ENCODE data around the gene CAGE1. TPM values are rescaled to one million over a fixed set of nuclear protein-coding genes. Genes with fewer than 3 reads are reported as not detected.

The CAGE1 gene
- total RNA-seq, 1 donor from 2014 or later: 0.19 TPM

DNA sequence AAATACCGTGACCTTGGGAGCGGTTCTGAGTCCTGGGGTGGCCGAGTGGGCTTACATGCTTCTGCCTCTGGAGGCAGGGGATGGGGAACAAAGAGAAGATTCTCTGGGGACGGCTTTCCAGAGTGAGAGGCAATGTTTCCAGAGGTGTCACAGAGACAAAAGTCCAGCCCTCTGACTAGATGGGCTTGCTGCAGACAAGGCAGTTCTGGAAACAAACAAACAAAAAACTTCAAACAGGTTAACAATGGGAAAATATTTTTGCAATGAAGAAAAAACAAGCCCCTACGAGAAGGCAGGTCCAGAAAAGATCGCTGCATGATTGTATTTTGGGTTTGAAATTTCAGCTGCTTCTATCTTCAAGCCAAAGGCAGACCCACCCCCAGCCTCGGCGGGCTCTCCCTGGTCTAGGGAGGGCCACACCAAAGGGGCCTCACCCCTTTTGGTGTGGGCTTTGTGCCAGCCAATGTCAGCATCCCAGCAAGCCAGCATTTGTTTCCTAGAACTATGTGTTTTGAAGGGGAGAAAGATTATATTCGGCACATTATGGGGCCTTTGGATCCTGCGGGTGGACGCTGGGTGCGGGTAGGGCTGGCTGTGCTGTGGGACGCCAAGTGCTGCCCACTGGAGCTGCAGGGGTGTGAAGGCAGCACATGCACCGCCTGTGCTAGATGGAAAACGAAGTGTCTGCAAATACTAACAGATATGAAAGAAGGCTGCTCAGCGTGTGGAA is 43.0 kb upstream of the CAGE1 start:
- DNase-seq (ENCODE audit: extremely low spot score, unreplicated experiment): no peak
- Mint-ChIP-seq H3K4me3 (ENCODE audit: unreplicated experiment) (no peak overlapping the region), H3K27ac (ENCODE audit: unreplicated experiment) (no peak overlapping the region), H3K27me3 (ENCODE audit: unreplicated experiment) (no peaks in the 10 kb centered on the region), H3K4me1 (ENCODE audit: unreplicated experiment) (peaks cover 11% of the 10 kb centered on the region), H3K9me3 (ENCODE audit: unreplicated experiment) (no peaks in the 10 kb centered on the region), H3K36me3 (ENCODE audit: unreplicated experiment) (no peaks in the 10 kb centered on the region)
- TF ChIP-seq, protein P1, sequence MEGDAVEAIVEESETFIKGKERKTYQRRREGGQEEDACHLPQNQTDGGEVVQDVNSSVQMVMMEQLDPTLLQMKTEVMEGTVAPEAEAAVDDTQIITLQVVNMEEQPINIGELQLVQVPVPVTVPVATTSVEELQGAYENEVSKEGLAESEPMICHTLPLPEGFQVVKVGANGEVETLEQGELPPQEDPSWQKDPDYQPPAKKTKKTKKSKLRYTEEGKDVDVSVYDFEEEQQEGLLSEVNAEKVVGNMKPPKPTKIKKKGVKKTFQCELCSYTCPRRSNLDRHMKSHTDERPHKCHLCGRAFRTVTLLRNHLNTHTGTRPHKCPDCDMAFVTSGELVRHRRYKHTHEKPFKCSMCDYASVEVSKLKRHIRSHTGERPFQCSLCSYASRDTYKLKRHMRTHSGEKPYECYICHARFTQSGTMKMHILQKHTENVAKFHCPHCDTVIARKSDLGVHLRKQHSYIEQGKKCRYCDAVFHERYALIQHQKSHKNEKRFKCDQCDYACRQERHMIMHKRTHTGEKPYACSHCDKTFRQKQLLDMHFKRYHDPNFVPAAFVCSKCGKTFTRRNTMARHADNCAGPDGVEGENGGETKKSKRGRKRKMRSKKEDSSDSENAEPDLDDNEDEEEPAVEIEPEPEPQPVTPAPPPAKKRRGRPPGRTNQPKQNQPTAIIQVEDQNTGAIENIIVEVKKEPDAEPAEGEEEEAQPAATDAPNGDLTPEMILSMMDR (IDR thresholded peaks at IDR 0.05): no peak

DNA sequence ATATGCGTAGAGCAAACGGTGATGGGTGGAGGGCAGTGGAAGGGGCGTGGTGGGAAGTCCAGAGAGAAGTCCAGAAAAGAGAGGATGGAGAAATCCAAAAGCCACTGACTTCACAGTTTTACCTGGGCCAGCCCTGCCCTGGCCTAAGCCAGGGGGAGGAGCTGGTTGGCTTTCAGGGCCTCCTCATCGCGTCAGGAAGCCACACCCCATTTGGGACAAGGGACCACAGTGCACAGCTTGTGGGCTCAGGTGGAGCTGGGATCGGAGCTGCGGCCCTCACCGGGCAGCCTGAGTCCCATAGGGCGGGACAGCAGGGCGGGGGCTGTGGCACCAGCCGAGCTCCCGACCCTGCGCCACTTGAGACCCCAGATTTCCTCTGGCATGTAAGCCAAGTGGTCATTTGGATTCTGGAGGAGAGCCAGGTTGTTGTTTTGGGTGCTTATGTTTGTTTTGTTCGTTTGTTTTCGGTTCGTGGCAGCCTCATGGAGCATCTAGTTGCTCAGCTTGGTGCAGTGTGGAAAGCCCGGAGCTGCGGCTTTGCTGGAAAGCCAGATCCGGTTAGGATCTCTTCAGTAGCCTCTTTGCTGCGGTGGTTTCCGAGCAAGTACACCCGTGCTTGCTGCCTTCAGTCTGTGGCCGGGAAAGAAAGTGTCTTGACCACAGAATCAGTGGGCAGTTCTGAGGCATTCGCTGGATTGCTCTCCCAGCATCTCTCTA is 42.3 kb upstream of the CAGE1 start:
- Mint-ChIP-seq H3K9me3 (ENCODE audit: unreplicated experiment) (no peaks in the 10 kb centered on the region), H3K4me1 (ENCODE audit: unreplicated experiment) (peaks cover 11% of the 10 kb centered on the region), H3K27ac (ENCODE audit: unreplicated experiment) (no peak overlapping the region), H3K4me3 (ENCODE audit: unreplicated experiment) (no peak overlapping the region), H3K27me3 (ENCODE audit: unreplicated experiment) (no peaks in the 10 kb centered on the region), H3K36me3 (ENCODE audit: unreplicated experiment) (no peaks in the 10 kb centered on the region)
- DNase-seq (ENCODE audit: extremely low spot score, unreplicated experiment): no peak
- TF ChIP-seq, protein P1 (IDR thresholded peaks at IDR 0.05): no peak

DNA sequence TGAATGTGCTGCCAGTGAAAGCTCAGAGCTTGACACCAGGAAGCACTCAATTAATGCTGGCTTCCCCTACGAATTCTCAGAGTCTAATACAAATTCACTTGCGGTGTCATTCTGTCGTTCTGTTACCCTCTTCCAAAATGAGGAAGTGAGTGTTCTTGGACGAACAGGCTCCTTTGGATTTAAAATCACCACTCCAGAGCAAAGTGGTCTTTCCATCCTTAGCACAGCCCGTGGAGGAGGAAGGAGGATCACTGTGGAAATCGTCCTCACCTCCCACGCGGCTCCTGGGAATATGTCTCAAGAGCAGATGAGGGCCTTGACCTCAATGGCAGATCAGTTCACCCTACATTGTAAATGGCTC is 41.8 kb upstream of the CAGE1 start:
- no peak overlapping the region for H3K4me3 Mint-ChIP-seq (ENCODE audit: unreplicated experiment)
- DNase-seq (ENCODE audit: extremely low spot score, unreplicated experiment): no peak
- TF ChIP-seq, protein P1 (IDR thresholded peaks at IDR 0.05): no peak
- no peaks in the 10 kb centered on the region for H3K9me3 Mint-ChIP-seq (ENCODE audit: unreplicated experiment)
- H3K27me3 Mint-ChIP-seq (ENCODE audit: unreplicated experiment): no peaks in the 10 kb centered on the region
- H3K4me1 Mint-ChIP-seq (ENCODE audit: unreplicated experiment): peaks cover 11% of the 10 kb centered on the region
- H3K27ac Mint-ChIP-seq (ENCODE audit: unreplicated experiment): no peak overlapping the region
- no peaks in the 10 kb centered on the region for H3K36me3 Mint-ChIP-seq (ENCODE audit: unreplicated experiment)

DNA sequence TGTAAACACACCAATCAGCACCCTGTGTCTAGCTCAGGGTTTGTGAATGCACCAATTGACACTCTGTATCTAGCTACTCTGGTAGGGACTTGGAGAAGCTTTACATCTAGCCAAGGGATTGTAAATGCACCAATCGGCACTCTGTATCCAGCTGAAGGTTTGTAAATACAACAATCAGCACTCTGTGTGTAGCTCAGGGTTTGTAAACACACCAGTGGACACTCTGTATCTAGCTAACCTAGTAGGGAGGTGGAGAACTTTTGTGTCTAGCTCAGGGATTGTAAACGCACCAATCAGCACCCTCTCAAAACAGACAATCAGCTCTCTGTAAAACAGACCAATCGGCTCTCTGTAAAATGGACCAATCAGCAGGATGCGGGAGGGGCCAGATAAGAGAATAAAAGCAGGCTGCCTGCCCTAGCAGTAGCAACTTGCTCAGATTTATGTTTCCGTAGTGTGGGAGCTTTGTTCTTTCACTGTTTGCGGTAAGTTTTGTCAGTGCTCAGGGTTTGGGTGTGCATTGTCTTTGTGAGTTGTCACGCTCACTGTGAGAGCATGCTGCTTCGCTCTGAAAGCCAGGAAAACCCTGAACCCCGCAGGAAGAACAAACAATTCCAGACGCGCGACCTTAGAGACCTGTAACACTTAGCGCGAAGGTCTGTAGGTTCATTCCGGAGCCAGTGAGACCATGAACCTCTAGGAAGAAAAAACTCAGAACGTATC is 37.1 kb upstream of the CAGE1 start:
- DNase-seq (ENCODE audit: extremely low spot score, unreplicated experiment): no peak
- Mint-ChIP-seq H3K27ac (ENCODE audit: unreplicated experiment) (no peak overlapping the region), H3K9me3 (ENCODE audit: unreplicated experiment) (no peaks in the 10 kb centered on the region), H3K27me3 (ENCODE audit: unreplicated experiment) (no peaks in the 10 kb centered on the region), H3K36me3 (ENCODE audit: unreplicated experiment) (no peaks in the 10 kb centered on the region), H3K4me1 (ENCODE audit: unreplicated experiment) (peaks cover 1% of the 10 kb centered on the region), H3K4me3 (ENCODE audit: unreplicated experiment) (no peak overlapping the region)
- TF ChIP-seq, protein P1 (IDR thresholded peaks at IDR 0.05): no peak

DNA sequence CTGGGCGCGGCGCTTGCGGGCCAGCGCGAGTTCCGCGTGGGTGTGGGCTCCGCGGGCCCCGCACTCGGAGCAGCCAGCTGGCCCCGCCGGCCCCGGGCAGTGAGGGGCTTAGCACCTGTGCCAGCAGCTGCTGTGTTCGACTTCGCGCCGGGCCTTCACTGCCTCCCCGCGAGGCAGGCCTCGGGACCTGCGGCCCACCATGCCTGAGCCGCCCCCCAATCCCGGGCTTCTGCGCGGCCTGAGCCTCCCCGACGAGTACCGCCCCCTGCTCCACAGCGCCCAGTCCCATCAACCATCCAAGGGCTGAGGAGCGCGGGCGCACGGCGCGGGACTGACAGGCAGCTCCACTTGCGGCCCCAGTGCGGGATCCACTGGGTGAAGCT is 36.3 kb upstream of the CAGE1 start:
- H3K36me3 Mint-ChIP-seq (ENCODE audit: unreplicated experiment): no peaks in the 10 kb centered on the region

More for the DNA sequence above, 36.3 kb upstream of the CAGE1 start:
- Mint-ChIP-seq H3K9me3 (ENCODE audit: unreplicated experiment) (no peaks in the 10 kb centered on the region), H3K4me3 (ENCODE audit: unreplicated experiment) (no peak overlapping the region), H3K27me3 (ENCODE audit: unreplicated experiment) (no peaks in the 10 kb centered on the region), H3K4me1 (ENCODE audit: unreplicated experiment) (peaks cover 1% of the 10 kb centered on the region), H3K27ac (ENCODE audit: unreplicated experiment) (no peak overlapping the region)
- DNase-seq (ENCODE audit: extremely low spot score, unreplicated experiment): no peak
- TF ChIP-seq, protein P1 (IDR thresholded peaks at IDR 0.05): no peak

Data from osteocyte (in vitro differentiated cells).